ENCODE measurements around the gene PLAC8.
A peak's percentile ranks its signal among the peaks of the same experiment; 100 is the strongest.

DNA sequence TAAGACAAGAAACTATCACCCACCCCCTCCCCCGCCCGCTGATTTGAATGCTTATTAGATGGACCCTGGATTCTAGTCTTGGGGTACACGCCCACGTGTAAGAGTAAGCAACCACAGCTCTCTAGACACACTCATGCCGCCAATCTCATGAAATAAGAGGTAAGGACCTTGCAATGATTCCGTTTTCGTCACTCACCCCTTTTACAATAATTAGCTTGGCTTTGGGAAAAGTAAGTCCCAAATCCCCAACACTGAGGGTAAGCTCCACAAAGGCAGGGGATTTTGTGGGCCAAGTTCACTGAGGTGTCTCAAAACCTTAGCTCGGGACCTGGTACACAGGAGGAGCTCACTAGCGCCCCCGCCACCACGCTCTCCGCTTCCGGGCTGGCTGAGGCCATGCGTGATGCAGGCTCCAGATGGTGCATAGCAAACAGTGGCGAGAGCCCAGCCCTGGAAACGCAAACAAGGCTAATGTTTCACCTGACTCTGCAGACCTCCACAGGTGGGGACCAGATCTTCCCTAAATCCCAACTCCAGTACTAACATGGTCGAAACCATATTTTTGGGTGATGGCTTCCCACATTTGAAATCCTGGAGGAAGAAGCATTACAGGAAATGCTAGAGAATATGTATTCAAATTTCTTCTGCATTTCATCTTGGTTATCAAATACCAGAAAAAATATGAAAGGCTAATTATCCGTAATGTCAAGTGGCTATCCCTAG lies 4.1 kb downstream of the PLAC8 start:
- TF ChIP-seq, protein P1, sequence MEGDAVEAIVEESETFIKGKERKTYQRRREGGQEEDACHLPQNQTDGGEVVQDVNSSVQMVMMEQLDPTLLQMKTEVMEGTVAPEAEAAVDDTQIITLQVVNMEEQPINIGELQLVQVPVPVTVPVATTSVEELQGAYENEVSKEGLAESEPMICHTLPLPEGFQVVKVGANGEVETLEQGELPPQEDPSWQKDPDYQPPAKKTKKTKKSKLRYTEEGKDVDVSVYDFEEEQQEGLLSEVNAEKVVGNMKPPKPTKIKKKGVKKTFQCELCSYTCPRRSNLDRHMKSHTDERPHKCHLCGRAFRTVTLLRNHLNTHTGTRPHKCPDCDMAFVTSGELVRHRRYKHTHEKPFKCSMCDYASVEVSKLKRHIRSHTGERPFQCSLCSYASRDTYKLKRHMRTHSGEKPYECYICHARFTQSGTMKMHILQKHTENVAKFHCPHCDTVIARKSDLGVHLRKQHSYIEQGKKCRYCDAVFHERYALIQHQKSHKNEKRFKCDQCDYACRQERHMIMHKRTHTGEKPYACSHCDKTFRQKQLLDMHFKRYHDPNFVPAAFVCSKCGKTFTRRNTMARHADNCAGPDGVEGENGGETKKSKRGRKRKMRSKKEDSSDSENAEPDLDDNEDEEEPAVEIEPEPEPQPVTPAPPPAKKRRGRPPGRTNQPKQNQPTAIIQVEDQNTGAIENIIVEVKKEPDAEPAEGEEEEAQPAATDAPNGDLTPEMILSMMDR (IDR thresholded peaks at IDR 0.05), result peak in 5 of 6 experiments; percentile 48 to 75 (median 63)
- no peak for TF ChIP-seq POLR2A (IDR thresholded peaks at IDR 0.05)

Data from esophagus squamous epithelium (tissue), 4 donors.